B cell (primary cell): ENCODE results near the gene RAD9A. TPM values are rescaled to one million over a fixed set of nuclear protein-coding genes. Genes with fewer than 3 reads are reported as not detected.
"Not testable (repeated sequence)": the region's sequence is repeated elsewhere in the genome, so short reads cannot be mapped to it uniquely, and the experiment has no call there.

ENCODE experiments used
- ATAC-seq: fragments of 200-7000 bp; cut with Tn5 transposase; one replicate; pipeline ENCODE4 v1.10.0; 2021; ENCODE audit warnings: low read depth, mild to moderate bottlenecking, moderate number of reproducible peaks, moderate library complexity
- CTCF ChIA-PET: fragments of 350-600 bp; sonication (Branson Sonifier 250); formaldehyde crosslinking; loops from one replicate; lab custom pipeline; 2021; ENCODE audit warnings: antibody characterized with exemption, inconsistent platforms; lab: Charles Lee
- POLR2A ChIA-PET: fragments of 350-600 bp; sonication (Branson Sonifier 250); formaldehyde crosslinking; loops from one replicate; lab custom pipeline; 2021; ENCODE audit warnings: antibody characterized with exemption; lab: Charles Lee
- DNase-seq: peaks from one replicate; pipeline ENCODE4 v3.0.0; 2013
- H2AFZ ChIP-seq: 2 replicates; pipeline ENCODE4 v1.6.1; 2012; ENCODE audit warnings: mild to moderate bottlenecking, low read depth, low read length; ENCODE audit not compliant: insufficient read depth, poor library complexity, severe bottlenecking
- H3K27ac ChIP-seq, 2 donors: 1 replicate in 1 of 2; 2 replicates in 1 of 2; pipeline ENCODE4 v1.5.1; 2012 to 2013; ENCODE audit warnings: low read length in 2 of 2, mild to moderate bottlenecking in 2 of 2, moderate library complexity in 1 of 2
- H3K27me3 ChIP-seq, 4 experiments: fragments of 200-600 bp in 1 of 4; sonication (generic) in 1 of 4; replicated peaks in 1 of 4; 1 replicate in 2 of 4; 2 replicates in 2 of 4; pipeline versions ENCODE4 v1.6.1 to v1.7.0; 2013 to 2016; ENCODE audit warnings: low read length in 3 of 4, mild to moderate bottlenecking in 2 of 4, mixed read lengths in 1 of 4, moderate library complexity in 1 of 4; ENCODE audit not compliant: insufficient read depth in 4 of 4, control insufficient read depth in 3 of 4; ENCODE audit errors: control extremely low read depth in 1 of 4
- H3K36me3 ChIP-seq, 2 experiments: replicated peaks in 1 of 2; 1 replicate in 1 of 2; 2 replicates in 1 of 2; pipeline versions ENCODE4 v1.6.1 to v1.7.1; 2013; ENCODE audit warnings: low read length in 1 of 2; ENCODE audit not compliant: insufficient read depth in 2 of 2, control insufficient read depth in 1 of 2; ENCODE audit errors: control extremely low read depth in 1 of 2, extremely low read depth in 1 of 2
- H3K4me1 ChIP-seq, 2 donors: fragments of 200-600 bp in 1 of 2; sonication (generic) in 1 of 2; 1 replicate in 1 of 2; 2 replicates in 1 of 2; pipeline versions ENCODE4 v1.5.1 to v1.6.1; 2013 to 2017; ENCODE audit warnings: low read length in 2 of 2; ENCODE audit not compliant: control insufficient read depth in 2 of 2, insufficient read depth in 2 of 2
- H3K4me2 ChIP-seq: replicated peaks from 2 replicates; pipeline ENCODE3; 2012; ENCODE audit warnings: mild to moderate bottlenecking, low read depth, low read length; ENCODE audit not compliant: poor library complexity, severe bottlenecking
- H3K4me3 ChIP-seq, 5 experiments: fragments of 200-600 bp in 1 of 5; sonication (generic) in 1 of 5; 1 replicate in 3 of 5; 2 replicates in 2 of 5; pipeline versions ENCODE4 v1.5.1 to v1.7.0; 2011 to 2016; ENCODE audit warnings: low read length in 4 of 5, mild to moderate bottlenecking in 4 of 5, low read depth in 2 of 5, control low read depth in 1 of 5, moderate library complexity in 1 of 5; ENCODE audit not compliant: insufficient read depth in 1 of 5; ENCODE audit errors: control extremely low read depth in 1 of 5, extremely low read depth in 1 of 5
- H3K79me2 ChIP-seq: fragments of 200-600 bp; sonication (generic); one replicate; pipeline ENCODE4 v1.6.0; 2016; ENCODE audit warnings: low read length; ENCODE audit not compliant: control insufficient read depth, insufficient read depth
- H3K9ac ChIP-seq: fragments of 200-600 bp; sonication (generic); 2 replicates; pipeline ENCODE4 v1.6.1; 2017; ENCODE audit warnings: mild to moderate bottlenecking, low read length, moderate library complexity
- H3K9me3 ChIP-seq, 3 donors: one replicate each; pipeline versions ENCODE4 v1.6.1 to v1.7.1; 2013; ENCODE audit warnings: low read length in 2 of 3; ENCODE audit not compliant: control insufficient read depth in 2 of 3, insufficient read depth in 1 of 3; ENCODE audit errors: control extremely low read depth in 1 of 3
- H4K20me1 ChIP-seq: 2 replicates; pipeline ENCODE4 v1.6.0; 2012; ENCODE audit warnings: mild to moderate bottlenecking, low read length; ENCODE audit not compliant: insufficient read depth, control insufficient read depth, poor library complexity, severe bottlenecking
- H3K27ac Mint-ChIP-seq: one replicate; pipeline ENCODE4 v1.8.0; 2021; ENCODE audit warnings: mixed read lengths
- H3K27me3 Mint-ChIP-seq: one replicate; pipeline ENCODE4 v1.8.0; 2021; ENCODE audit warnings: mixed read lengths
- H3K4me1 Mint-ChIP-seq: one replicate; pipeline ENCODE4 v1.8.0; 2021; ENCODE audit warnings: mixed read lengths
- H3K4me3 Mint-ChIP-seq: one replicate; pipeline ENCODE4 v1.8.0; 2021; ENCODE audit warnings: mixed read lengths
- H3K9me3 Mint-ChIP-seq: one replicate; pipeline ENCODE4 v1.8.0; 2022; ENCODE audit warnings: mixed read lengths; ENCODE audit not compliant: insufficient read depth
- EZH2 ChIP-seq: IDR thresholded peaks from 2 replicates; pipeline ENCODE4 v1.6.1; 2012; ENCODE audit warnings: borderline replicate concordance, low read depth, mild to moderate bottlenecking, moderate library complexity, low read length; ENCODE audit not compliant: insufficient read depth, poor library complexity, severe bottlenecking
- WGBS: methylation state at CpG from one replicate; pipeline ENCODE4 v1.1.5; 2013; ENCODE audit warnings: missing lambda C conversion rate; ENCODE audit not compliant: insufficient coverage; 5-methylcytosine and 5-hydroxymethylcytosine counted together
- intact Hi-C: fragments of 100-400 bp; cut with micrococcal nuclease; formaldehyde crosslinking; loops from one replicate; pipeline ENCODE4 v1.10.0; 2022
- polyA plus RNA-seq: library from polyadenylated mRNA; depleted of rRNA; stranded (reverse); fragments of >200 nt; gene quantifications from 2 replicates; pipeline ENCODE4 v1.2.3, GENCODE V29; 2012
- total RNA-seq, 2 donors: library from RNA; stranded (reverse); fragments of 120-200 nt in 1 of 2; gene quantifications; 1 replicate in 1 of 2; 2 replicates in 1 of 2; pipeline versions ENCODE4 v1.2.3 to v1.2.4, GENCODE V29; 2013 to 2022
- TF ChIP-seq, protein P1 (sequence below): fragments of 200-600 bp; IDR thresholded peaks from one replicate; pipeline ENCODE4 v1.8.0; 2022; ENCODE audit warnings: antibody characterized with exemption, mild to moderate bottlenecking

The RAD9A gene
- total and polyA plus RNA-seq, 2 donors (not counting 1 experiment from before 2014, with no cell fraction given) = 50.6 to 76.8 TPM

DNA sequence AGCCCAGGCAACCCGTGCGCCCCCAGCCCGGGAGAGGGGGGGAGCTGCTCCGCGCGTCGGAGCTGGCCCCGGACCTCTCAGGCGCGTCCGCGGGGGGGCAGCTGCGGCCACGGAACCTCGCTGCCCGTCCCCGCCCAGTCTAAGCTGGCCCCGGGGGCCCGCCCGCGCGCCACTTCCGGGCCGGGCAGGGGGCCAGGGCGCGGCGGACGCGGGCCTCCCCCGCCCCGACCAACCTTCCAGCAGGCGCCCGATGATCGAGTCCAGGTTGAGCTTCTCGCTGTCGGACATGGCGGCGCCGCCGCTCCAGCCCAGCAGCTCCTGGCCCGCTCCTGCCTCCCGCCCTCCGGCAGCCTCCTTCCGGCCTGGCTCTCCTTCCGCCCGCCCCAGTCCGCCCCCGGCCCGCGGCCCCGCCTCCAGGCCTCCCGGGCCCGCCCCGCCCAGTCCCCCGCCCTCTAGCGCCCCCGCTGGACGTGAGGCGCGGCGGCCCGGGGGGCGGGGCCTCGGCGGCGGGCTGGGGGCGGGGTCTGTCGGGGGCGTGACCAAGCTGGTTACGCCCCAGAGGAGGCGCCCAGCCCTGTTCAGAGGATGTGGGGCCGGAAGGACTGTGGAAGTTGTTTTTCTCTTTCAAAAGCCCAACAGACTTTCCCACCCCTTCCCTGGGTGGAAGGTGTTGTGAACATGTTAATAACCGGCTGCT lies 9.9 kb downstream of the RAD9A start, which contains the start of gene PPP1CA:
TSS of gene PPP1CA (minus strand) at position 364 of the 697 bp plus-strand sequence. CDS start at position 288, 76 bp downstream.
- intact Hi-C loops = loop anchor here (1.0 to 10.0 kb wide), 6 partner anchors 10 to 205 kb away; partner anchors contain the start of genes GSTP1, NDUFV1, RAD9A and TMEM134
- Histone ChIP-seq H3K4me2 (peak within 1 kb of the TSS; percentile 97), H3K36me3 (peaks cover 2 to 58% of the 10 kb centered on the region in 2 experiments), H3K9me3 (peaks cover 0 to 2% (median 0%) of the 10 kb centered on the region in 3 donors), H2AFZ (peak within 1 kb of the TSS; percentile 73), H3K9ac (peak within 1 kb of the TSS; percentile 89), H3K4me3 (peak within 1 kb of the TSS; percentile 65 to 92 (median 85)), H3K4me1 (peaks cover 57 to 79% of the 10 kb centered on the region in 2 donors), H4K20me1 (peaks cover 77% of the 10 kb centered on the region), H3K27ac (peak within 1 kb of the TSS; percentile 70 to 83), H3K27me3 (no peaks in the 10 kb centered on the region), H3K79me2 (peaks cover 86% of the 10 kb centered on the region)
- ChIA-PET CTCF (interaction anchor here (0.6 to 5.7 kb wide), 36 partner anchors 10 to 306 kb away, joined by 3 to 121 read pairs (median 6); partner anchors contain the start of genes AIP, CDK2AP2, NUDT8 and PITPNM1), POLR2A (interaction anchor here (0.8 to 6.8 kb wide), 30 partner anchors 8 to 229 kb away, joined by 3 to 195 read pairs (median 6); partner anchors contain the start of genes AIP, CARNS1, CDK2AP2 and CLCF1)
- no peak for TF ChIP-seq EZH2
- TF ChIP-seq, protein P1, sequence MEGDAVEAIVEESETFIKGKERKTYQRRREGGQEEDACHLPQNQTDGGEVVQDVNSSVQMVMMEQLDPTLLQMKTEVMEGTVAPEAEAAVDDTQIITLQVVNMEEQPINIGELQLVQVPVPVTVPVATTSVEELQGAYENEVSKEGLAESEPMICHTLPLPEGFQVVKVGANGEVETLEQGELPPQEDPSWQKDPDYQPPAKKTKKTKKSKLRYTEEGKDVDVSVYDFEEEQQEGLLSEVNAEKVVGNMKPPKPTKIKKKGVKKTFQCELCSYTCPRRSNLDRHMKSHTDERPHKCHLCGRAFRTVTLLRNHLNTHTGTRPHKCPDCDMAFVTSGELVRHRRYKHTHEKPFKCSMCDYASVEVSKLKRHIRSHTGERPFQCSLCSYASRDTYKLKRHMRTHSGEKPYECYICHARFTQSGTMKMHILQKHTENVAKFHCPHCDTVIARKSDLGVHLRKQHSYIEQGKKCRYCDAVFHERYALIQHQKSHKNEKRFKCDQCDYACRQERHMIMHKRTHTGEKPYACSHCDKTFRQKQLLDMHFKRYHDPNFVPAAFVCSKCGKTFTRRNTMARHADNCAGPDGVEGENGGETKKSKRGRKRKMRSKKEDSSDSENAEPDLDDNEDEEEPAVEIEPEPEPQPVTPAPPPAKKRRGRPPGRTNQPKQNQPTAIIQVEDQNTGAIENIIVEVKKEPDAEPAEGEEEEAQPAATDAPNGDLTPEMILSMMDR = peak; percentile 70
- peak; percentile 72 for ATAC-seq
- Mint-ChIP-seq H3K27me3 (no peaks in the 10 kb centered on the region), H3K4me3 (peak within 1 kb of the TSS; percentile 87), H3K4me1 (peaks cover 67% of the 10 kb centered on the region), H3K27ac (peak within 1 kb of the TSS; percentile 95), H3K9me3 (no peaks in the 10 kb centered on the region)
- under 1% methylated on average over 57 of the region's 73 CpGs for WGBS
- DNase-seq = peak; percentile 93

DNA sequence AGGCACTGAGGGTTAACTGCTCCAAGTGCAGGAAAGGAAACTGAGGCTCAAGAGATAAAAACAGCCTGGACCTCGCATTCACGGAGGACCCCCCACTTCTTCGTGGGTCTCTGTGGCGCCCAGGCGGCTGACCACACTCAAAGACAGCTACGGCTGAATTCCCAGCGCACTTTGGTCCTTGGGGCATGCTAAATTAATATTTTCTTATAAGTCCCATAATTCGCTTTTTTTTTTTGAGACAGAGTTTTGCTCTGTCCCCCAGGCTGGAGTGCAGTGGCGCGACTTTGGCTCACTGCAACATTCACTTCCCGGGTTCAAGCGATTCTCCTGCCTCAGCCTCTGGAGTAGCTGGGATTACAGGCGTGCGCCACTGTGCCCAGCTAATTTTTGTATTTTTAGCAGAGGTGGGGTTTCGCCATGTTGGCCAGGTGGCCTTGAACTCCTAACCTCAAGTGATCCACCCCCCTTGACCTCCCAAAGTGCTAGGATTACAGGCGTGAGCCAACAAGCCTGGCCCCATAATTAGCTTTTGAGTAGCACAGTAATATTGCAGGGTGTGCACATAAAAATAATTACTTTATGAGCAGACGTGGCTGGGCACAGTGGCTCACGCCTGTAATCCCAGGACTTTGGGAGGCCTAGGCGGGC lies 10.5 kb downstream of the RAD9A start:
- intact Hi-C loops = loop anchor here (1.0 to 10.0 kb wide), 2 partner anchors 80 to 182 kb away; partner anchors contain the start of gene GSTP1
- Histone ChIP-seq H4K20me1 (peaks cover 77% of the 10 kb centered on the region), H3K79me2 (peaks cover 93% of the 10 kb centered on the region), H3K27ac (peak overlapping the region; percentile 70 to 83), H3K4me3 (peak overlapping the region; percentile 40 to 81 (median 61)), H3K4me2 (peak overlapping the region; percentile 89), H3K4me1 (peaks cover 59 to 79% of the 10 kb centered on the region in 2 donors), H2AFZ (peak overlapping the region; percentile 34), H3K36me3 (peaks cover 2 to 59% of the 10 kb centered on the region in 2 experiments), H3K9ac (peak overlapping the region; percentile 64)
- ChIA-PET POLR2A (interaction anchor here (0.8 to 6.8 kb wide), 26 partner anchors 9 to 212 kb away, joined by 3 to 195 read pairs (median 8); partner anchors contain the start of genes AIP, CARNS1, CDK2AP2 and CLCF1), CTCF (interaction anchor here (0.6 to 5.7 kb wide), 29 partner anchors 10 to 306 kb away, joined by 3 to 121 read pairs (median 7); partner anchors contain the start of genes AIP, CDK2AP2, PITPNM1 and POLD4)
- not testable (repeated sequence) for DNase-seq, H3K27me3 Mint-ChIP-seq, H3K9me3 Mint-ChIP-seq, H3K27me3 ChIP-seq, H3K9me3 ChIP-seq, ATAC-seq
- Mint-ChIP-seq H3K4me3 (peak overlapping the region; percentile 84), H3K27ac (peak overlapping the region; percentile 95), H3K4me1 (peaks cover 69% of the 10 kb centered on the region)
- 36% methylated on average over 13 of the region's 19 CpGs for WGBS
